Measurements from ENCODE around the gene SEC23B. TPM values are rescaled to one million over a fixed set of nuclear protein-coding genes. Genes with fewer than 3 reads are reported as not detected.

SEC23B gene
- total and polyA plus RNA-seq, 2 of the 13 experiments (the other 11 are each of a cell fraction or from before 2014, with no cell fraction given), result 114 to 120 TPM

- TF ChIP-seq ZBTB44 (CRISPR knock-in tag; IDR thresholded peaks at IDR 0.05) (peak; percentile 80; the same call in 1 of the 2 replicates), ZNF160 (CRISPR knock-in tag; IDR thresholded peaks at IDR 0.05) (no peak; the same call in 1 of the 2 replicates), TBL1XR1 (IDR thresholded peaks at IDR 0.05; ENCODE audit: borderline replicate concordance, low read length, partially characterized antibody) (peak; percentile 50), LCORL (IDR thresholded peaks at IDR 0.05) (no peak), LCORL (CRISPR knock-in tag; IDR thresholded peaks at IDR 0.05) (peak; percentile 93), NCOR1 (IDR thresholded peaks at IDR 0.05; ENCODE audit: borderline replicate concordance, low read length) (no peak), FOXP1 (IDR thresholded peaks at IDR 0.05) (no peak), FOXP1 (CRISPR knock-in tag; IDR thresholded peaks at IDR 0.05) (no peak), AHDC1 (CRISPR knock-in tag; IDR thresholded peaks at IDR 0.05; ENCODE audit: borderline replicate concordance) (0 out of 2 replicates have a peak, but pooled peaks have one; percentile 14), DNMT1 (CRISPR knock-in tag; IDR thresholded peaks at IDR 0.05) (peak; percentile 88), MEIS2 (CRISPR knock-in tag; IDR thresholded peaks at IDR 0.05) (peak; percentile 89), STAT5B (CRISPR knock-in tag; IDR thresholded peaks at IDR 0.05) (0 out of 2 replicates have a peak, but pooled peaks have one; percentile 34), AGO2 (optimal IDR thresholded peaks at IDR 0.05; ENCODE audit: low read depth, low read length) (peak; percentile 23), ZEB1 (IDR thresholded peaks at IDR 0.05; ENCODE audit: insufficient replicate concordance, low read depth) (no peak), ZNF740 (CRISPR knock-in tag; IDR thresholded peaks at IDR 0.05) (no peak), PAX8 (CRISPR knock-in tag; IDR thresholded peaks at IDR 0.05; ENCODE audit: borderline replicate concordance) (no peak), ZNF557 (CRISPR knock-in tag; IDR thresholded peaks at IDR 0.05) (no peak), HOXA3 (CRISPR knock-in tag; IDR thresholded peaks at IDR 0.05) (peak; percentile 95)
- TF ChIP-seq, protein P1, sequence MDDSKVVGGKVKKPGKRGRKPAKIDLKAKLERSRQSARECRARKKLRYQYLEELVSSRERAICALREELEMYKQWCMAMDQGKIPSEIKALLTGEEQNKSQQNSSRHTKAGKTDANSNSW (CRISPR knock-in tag; IDR thresholded peaks at IDR 0.05; ENCODE audit: borderline replicate concordance), result 0 out of 2 replicates have a peak, but pooled peaks have one; percentile 76
These were observed 10.8 kb upstream of the SEC23B start, which contains the start of gene RBBP9 (continued) for GRCh38 chr20:18496740-18497592.
